Activated T-helper 1 cell treated with anti-CD3 and anti-CD28 coated beads, Interleukin-12 subunit alpha, Interleukin-12 subunit beta, Interleukin-2, Interleukin-4 antibody, amounts not matched to agents 30 ng/mL and 10 ng/mL and 1 ng/mL, durations not matched to agents 14 hours and 24 hours and 36 hours (primary cell): ENCODE data around the gene HMOX2. TPM values are rescaled to one million over a fixed set of nuclear protein-coding genes. Genes with fewer than 3 reads are reported as not detected.

ENCODE experiments used
- DNase-seq: peaks from one replicate; pipeline ENCODE4 v3.0.0; 2021; ENCODE audit warnings: low spot score
- H3K27ac Mint-ChIP-seq: one replicate; pipeline ENCODE4 v1.8.0; 2021; ENCODE audit warnings: mild to moderate bottlenecking, mixed read lengths
- H3K27me3 Mint-ChIP-seq: one replicate; pipeline ENCODE4 v1.8.0; 2022; ENCODE audit warnings: mild to moderate bottlenecking, moderate library complexity, mixed read lengths; ENCODE audit not compliant: insufficient read depth
- H3K36me3 Mint-ChIP-seq: one replicate; pipeline ENCODE4 v1.8.0; 2021; ENCODE audit warnings: low read depth, mixed read lengths
- H3K4me1 Mint-ChIP-seq: one replicate; pipeline ENCODE4 v1.8.0; 2021; ENCODE audit warnings: low read depth, mixed read lengths
- H3K4me3 Mint-ChIP-seq: one replicate; pipeline ENCODE4 v1.8.0; 2021; ENCODE audit warnings: mild to moderate bottlenecking, moderate library complexity, mixed read lengths
- H3K9me3 Mint-ChIP-seq: one replicate; pipeline ENCODE4 v1.8.0; 2021; ENCODE audit warnings: mixed read lengths
- intact Hi-C: fragments of 100-400 bp; cut with micrococcal nuclease; formaldehyde crosslinking; loops from one replicate; pipeline ENCODE4 v1.15.1; 2024
- total RNA-seq: library from RNA; stranded (reverse); gene quantifications from 2 replicates; pipeline ENCODE4 v1.2.3, GENCODE V29; 2022

HMOX2 gene
- total RNA-seq, 1 donor from 2014 or later, result 64.7 TPM

DNA sequence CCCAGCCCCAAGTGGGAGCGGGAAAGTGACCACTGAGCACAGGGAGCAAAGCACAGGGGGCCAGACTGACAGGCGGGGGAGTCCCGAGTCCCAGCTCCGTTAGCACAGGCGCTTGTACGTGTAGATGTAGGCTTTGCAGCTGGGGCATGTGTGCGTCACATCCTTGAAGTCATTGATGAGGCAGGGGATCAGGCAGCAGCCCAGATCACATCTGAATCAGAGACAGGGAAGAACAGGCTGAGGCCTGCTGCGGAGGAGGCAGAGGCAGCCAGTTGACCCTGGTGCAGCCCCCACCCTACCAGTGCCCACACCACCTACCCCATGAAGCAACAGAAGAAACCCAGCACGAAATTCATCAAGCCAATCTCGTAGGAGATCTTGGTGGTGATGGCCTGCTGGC is 36.3 kb downstream of the HMOX2 start:
- Mint-ChIP-seq H3K27ac (no peak overlapping the region), H3K36me3 (peaks cover 32% of the 10 kb centered on the region), H3K9me3 (no peaks in the 10 kb centered on the region), H3K27me3 (no peaks in the 10 kb centered on the region), H3K4me1 (peaks cover 27% of the 10 kb centered on the region), H3K4me3 (no peak overlapping the region)
- DNase-seq, result no peak
- intact Hi-C loops, result no loop called here

DNA sequence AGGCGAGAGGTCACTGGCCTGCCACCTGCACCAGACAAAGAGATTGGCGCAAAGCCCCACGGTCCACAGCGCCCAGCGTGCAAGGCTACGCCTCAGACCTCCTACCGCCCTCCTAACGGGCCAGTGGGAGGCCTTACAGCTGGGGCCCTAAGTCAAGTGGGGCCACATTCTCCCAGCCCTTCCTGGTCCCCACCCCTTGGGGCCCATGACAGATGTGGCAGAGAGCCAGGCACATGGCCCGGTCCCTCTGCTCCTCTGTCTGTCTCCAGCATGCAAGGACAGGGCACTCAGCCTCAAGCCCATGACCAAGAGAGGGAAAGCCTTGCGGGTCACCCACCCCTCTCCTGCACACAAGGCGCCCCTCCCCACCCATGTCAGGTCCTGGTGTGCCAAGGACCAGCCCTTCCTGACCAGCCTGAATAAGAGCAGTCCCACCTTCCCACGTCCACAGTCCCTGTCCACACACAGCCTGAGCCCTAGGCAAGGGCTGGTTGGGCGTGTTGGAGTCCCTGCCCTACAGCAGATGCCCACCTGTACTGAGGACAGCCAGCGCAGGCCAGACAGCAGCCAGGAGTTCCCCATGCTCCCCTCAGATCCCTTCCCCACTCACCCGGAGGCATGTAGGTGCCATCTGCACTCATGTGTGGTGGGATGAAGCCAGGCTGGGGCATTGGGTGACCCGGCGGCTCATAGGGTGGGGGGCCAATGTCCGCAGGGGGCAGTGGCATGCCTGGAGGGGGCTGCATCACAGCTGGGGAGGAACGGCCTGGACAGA is 37.1 kb downstream of the HMOX2 start:
- Mint-ChIP-seq H3K9me3 (no peaks in the 10 kb centered on the region), H3K27ac (no peak overlapping the region), H3K27me3 (no peaks in the 10 kb centered on the region), H3K36me3 (peaks cover 27% of the 10 kb centered on the region), H3K4me3 (no peak overlapping the region), H3K4me1 (peaks cover 22% of the 10 kb centered on the region)
- no peak for DNase-seq
- intact Hi-C loops, result no loop called here

DNA sequence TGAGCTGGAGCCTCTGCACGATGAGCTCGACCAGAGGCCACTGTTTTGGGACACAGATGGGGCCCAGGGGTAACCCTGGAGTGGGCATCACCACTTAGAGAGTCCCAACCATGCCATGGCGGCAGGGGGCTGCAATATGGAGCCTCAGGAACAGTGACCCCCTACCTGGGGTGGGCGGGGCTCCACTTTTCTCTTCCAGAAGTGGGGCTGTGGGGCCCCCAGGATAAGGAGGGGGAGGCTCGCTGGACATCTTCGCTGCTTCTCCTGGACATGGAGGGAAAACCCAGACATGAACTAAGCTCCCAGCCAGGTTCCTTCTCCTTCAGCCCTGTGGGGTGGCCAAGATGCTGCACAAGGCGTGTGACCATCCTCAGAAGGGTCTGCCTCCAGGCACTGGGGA is 37.7 kb downstream of the HMOX2 start:
- intact Hi-C loops, result loop anchor here (2.0 kb wide), 1 partner anchor 35 kb away; no protein-coding TSS in a partner anchor
- Mint-ChIP-seq H3K36me3 (peaks cover 28% of the 10 kb centered on the region), H3K4me3 (no peak overlapping the region), H3K27ac (peak overlapping the region; percentile 34), H3K27me3 (no peaks in the 10 kb centered on the region), H3K9me3 (no peaks in the 10 kb centered on the region), H3K4me1 (peaks cover 22% of the 10 kb centered on the region)
- DNase-seq, result no peak

DNA sequence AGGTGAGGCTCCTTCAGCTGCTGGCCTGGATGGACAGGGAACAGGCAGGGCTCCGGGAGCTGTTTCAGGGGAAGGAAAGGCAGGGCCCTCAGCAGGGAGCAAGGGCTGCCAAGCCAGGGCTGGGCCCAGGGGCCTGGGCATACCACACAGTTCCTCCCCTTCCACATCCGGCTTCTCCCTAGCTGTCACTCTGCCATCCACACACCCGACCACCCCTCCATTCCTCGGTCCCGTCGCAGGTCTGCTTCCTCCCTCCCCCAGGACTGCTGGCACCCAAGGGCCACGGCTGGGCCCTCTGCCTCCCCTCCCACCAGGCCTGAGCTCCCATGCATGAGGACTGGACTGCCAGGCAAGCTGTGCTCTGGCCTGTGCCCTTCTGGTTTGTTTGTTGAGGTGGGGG is 38.4 kb downstream of the HMOX2 start:
- Mint-ChIP-seq H3K27me3 (no peaks in the 10 kb centered on the region), H3K9me3 (no peaks in the 10 kb centered on the region), H3K27ac (peak overlapping the region; percentile 82), H3K4me3 (peak overlapping the region; percentile 69), H3K36me3 (peaks cover 26% of the 10 kb centered on the region), H3K4me1 (peaks cover 22% of the 10 kb centered on the region)
- DNase-seq, result no peak
- intact Hi-C loops, result loop anchor here (1.0 to 2.0 kb wide), 2 partner anchors 21 to 34 kb away; no protein-coding TSS in a partner anchor

DNA sequence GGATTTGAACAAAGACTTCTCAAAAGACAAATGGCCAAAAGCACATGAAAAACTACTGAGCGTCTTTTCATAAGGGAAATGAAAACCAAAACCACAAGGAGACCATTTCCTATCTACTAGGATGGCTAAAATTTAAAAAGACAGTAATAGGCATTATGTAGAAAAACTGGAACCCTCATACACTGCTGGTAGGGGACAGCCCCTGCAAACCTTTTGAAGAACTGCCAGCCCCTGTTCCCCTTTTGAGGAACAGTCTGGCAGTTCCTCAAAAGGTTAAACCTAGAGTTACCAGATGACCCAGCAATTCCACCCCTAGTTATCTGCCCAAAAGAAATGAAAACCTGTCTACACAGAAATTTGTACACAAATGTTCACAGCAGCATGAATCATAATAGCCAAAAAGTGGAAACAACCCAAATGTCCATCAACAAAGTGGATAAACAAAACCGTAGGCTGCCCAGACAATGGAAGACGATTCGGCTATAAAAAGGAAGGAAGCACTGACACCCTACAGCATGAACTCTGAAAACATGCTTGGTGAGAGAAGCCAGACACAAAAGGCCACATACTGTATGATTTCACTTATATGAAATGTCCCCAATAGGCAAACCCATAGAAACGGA is 39.5 kb downstream of the HMOX2 start:
- DNase-seq, result no peak
- intact Hi-C loops, result loop anchor here (1.0 to 2.0 kb wide), 2 partner anchors 20 to 33 kb away; no protein-coding TSS in a partner anchor
- peak overlapping the region; percentile 82 for H3K27ac Mint-ChIP-seq
- no peaks in the 10 kb centered on the region for H3K9me3 Mint-ChIP-seq
- peaks cover 20% of the 10 kb centered on the region for H3K36me3 Mint-ChIP-seq
- peak overlapping the region; percentile 69 for H3K4me3 Mint-ChIP-seq
- peaks cover 22% of the 10 kb centered on the region for H3K4me1 Mint-ChIP-seq
- no peaks in the 10 kb centered on the region for H3K27me3 Mint-ChIP-seq

DNA sequence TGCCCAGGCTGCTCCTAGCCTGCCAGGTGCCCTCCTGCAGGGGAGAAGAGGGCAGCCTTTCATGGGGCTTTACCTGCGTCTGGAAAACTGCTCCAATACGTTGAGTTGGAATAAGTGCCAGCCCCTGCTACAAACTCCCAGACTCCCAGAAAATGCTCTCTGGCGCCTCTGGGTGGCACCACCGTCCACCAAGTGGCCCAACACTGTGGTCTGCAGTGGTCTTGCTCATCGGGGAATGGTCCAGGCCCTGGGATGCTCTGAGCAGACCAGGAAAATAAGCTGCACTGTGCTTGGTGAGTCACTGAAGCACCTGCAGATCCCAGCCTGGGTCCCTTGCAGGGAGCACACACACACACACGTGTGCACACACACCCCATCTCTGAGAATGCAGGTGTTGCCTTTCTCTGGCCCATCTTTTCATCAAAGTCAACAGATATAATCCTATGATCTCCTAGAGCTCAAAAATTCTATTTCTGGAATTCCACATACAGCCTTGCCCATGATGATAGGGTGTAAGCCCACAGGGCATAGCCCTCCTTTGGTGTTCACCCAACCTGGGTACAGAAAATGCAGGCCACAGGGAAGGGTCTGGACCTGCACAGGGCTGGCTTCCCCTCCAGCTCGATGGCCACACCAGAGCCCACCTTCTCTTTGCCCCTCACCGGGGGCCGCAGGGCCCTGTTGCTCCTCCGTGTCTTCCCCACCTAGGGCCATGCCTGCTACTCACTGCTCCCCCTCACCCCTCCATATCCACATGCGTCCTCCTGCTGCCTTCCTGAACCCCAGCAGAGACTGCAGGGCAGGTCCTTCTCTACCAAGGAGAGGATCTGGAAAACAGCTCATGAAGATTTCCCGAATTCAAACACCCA is 41.8 kb downstream of the HMOX2 start:
- H3K27ac Mint-ChIP-seq, result peak overlapping the region; percentile 72
- intact Hi-C loops, result no loop called here

DNA sequence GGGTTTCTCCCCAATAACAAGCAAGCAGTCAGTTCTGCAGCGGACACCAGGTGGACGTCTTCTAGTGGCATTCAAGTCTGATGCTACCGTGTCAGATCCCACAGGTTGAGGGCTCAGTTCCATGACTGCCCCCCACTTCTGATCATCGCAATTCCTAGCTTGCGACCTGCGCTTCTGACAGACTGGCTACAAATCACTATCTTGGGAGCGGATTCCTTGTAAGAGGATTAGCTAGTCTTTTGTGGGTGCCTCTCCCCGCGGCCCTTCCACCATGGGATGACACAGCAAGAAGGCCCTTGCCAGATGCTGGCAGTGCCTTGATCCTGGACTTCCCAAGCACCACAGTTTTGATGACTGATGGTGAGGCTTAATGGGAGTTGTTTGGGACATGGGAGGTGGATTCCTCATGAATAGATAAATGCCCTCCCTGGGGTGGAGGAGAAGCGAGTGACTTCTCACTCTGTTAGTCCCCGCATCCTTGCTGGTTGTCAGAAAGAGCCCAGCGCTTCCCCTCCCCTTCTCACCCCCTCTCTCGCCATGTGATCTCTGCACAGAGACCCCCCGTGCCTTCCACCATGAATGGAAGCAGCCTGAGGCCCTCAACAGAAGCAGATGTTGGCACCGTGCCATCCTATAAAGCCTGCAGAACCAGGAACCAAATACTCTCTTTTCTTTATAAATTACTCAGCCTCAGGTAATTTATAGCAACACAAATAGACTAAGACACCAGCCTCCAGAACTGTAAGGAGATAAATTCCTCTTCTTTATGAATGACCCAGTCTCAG is 43.3 kb downstream of the HMOX2 start:
- Mint-ChIP-seq H3K4me1 (peaks cover 18% of the 10 kb centered on the region), H3K36me3 (peaks cover 8% of the 10 kb centered on the region), H3K9me3 (no peaks in the 10 kb centered on the region), H3K27me3 (peaks cover 2% of the 10 kb centered on the region), H3K27ac (no peak overlapping the region), H3K4me3 (no peak overlapping the region)
- DNase-seq, result no peak
- intact Hi-C loops, result no loop called here

More for the DNA sequence above, 41.8 kb downstream of the HMOX2 start:
- Mint-ChIP-seq H3K27me3 (no peaks in the 10 kb centered on the region), H3K36me3 (peaks cover 8% of the 10 kb centered on the region), H3K4me1 (peaks cover 22% of the 10 kb centered on the region), H3K9me3 (no peaks in the 10 kb centered on the region), H3K4me3 (no peak overlapping the region)
- no peak for DNase-seq

DNA sequence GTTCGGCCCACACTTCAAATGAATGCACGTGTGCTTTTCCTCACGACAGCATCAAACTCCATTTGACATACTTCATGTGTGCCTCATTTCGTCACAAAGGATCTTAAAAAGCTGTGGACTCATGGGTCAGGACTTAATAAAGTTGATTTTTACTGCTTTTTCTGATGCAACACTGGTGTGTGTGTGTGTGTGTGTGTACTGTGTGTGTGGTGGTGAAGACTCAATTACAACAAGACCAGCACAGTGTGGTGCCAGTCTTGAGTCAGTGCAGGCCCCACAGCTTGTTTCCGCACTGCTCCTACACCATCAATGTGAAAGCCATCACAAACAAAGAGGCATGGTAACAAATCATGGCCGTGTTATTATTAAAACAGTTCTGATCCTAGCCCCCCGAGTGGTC is 44.7 kb downstream of the HMOX2 start:
- DNase-seq, result no peak
- no peaks in the 10 kb centered on the region for H3K9me3 Mint-ChIP-seq
- no peak overlapping the region for H3K27ac Mint-ChIP-seq
- no peak overlapping the region for H3K4me3 Mint-ChIP-seq
- peaks cover 4% of the 10 kb centered on the region for H3K36me3 Mint-ChIP-seq
- intact Hi-C loops, result no loop called here
- peaks cover 3% of the 10 kb centered on the region for H3K4me1 Mint-ChIP-seq
- H3K27me3 Mint-ChIP-seq, result peaks cover 2% of the 10 kb centered on the region

DNA sequence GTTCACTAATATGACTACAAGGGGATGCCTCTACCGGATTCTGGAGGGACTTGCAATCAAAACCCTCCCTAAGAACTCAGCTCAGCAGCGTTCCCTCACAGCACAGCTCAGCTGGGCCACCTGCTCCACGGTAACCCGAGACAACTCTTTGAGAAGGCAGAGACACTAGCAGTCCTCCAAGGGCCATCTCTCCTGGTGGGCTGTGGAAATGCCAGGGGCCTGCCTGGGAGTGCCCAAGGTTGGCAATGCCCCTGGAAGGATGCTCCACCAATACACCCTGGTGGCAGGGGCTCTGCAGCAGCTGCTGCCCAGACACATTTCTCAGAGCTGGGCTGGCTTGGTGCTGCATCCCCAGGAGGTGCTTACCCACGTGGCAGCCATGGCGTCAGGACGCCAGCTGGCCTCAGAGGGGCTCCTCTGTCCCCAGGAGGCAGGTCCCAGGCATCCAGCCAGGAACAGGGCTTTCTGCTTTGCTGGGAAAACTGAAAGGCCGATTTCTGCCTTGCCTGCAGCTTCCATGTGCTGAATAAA is 45.9 kb downstream of the HMOX2 start:
- intact Hi-C loops, result no loop called here
- no peak overlapping the region for H3K4me3 Mint-ChIP-seq
- DNase-seq, result no peak
- H3K36me3 Mint-ChIP-seq, result peaks cover 3% of the 10 kb centered on the region
- H3K27me3 Mint-ChIP-seq, result peaks cover 2% of the 10 kb centered on the region
- no peaks in the 10 kb centered on the region for H3K9me3 Mint-ChIP-seq
- no peaks in the 10 kb centered on the region for H3K4me1 Mint-ChIP-seq
- no peak overlapping the region for H3K27ac Mint-ChIP-seq

DNA sequence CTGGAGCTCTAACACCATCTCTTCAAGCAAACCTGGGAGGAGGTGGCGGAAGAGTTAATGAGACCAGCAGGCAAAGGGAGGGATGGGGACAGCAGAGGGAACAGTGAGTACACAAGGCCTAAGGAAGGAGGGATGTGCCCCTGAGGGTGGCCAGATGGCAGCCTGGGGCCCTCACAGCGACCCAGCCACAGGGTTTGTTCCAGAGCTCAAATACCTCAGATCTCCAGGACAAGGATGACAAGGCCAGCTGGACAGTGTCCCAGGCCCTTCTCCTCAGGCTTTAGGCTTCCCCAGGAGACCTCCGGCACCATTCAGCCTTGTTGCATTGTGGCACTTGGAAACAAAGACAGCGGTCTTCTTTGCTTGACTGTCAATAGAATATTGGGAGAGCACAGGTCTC is 47.5 kb downstream of the HMOX2 start:
- no peaks in the 10 kb centered on the region for H3K4me1 Mint-ChIP-seq
- no peak overlapping the region for H3K4me3 Mint-ChIP-seq
- no peaks in the 10 kb centered on the region for H3K9me3 Mint-ChIP-seq
- no peak overlapping the region for H3K27ac Mint-ChIP-seq
- no peak for DNase-seq
- intact Hi-C loops, result no loop called here
- H3K36me3 Mint-ChIP-seq, result peaks cover 2% of the 10 kb centered on the region
- H3K27me3 Mint-ChIP-seq, result peaks cover 2% of the 10 kb centered on the region

DNA sequence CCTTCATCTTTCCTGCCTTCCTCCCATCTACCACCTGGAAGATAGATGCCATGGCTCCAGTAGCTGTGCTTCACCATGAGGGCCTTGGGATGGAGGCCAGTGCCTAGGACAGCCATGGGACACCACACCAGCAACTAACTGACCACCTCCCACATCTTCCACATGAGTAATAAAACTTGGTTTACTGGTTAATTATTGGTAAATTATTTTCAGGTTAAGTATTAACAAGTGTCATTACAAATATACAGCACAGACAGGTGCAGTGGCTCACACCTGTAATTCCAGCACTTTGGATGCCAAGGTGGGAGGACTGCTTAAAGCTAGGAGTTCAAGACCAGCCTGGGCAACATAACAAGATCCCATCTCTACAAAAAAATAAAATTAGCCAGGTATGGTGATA is 48.4 kb downstream of the HMOX2 start:
- Mint-ChIP-seq H3K36me3 (peaks cover 6% of the 10 kb centered on the region), H3K4me3 (no peak overlapping the region), H3K9me3 (no peaks in the 10 kb centered on the region), H3K4me1 (peaks cover 8% of the 10 kb centered on the region), H3K27ac (no peak overlapping the region), H3K27me3 (peaks cover 2% of the 10 kb centered on the region)
- no peak for DNase-seq
- intact Hi-C loops, result no loop called here

DNA sequence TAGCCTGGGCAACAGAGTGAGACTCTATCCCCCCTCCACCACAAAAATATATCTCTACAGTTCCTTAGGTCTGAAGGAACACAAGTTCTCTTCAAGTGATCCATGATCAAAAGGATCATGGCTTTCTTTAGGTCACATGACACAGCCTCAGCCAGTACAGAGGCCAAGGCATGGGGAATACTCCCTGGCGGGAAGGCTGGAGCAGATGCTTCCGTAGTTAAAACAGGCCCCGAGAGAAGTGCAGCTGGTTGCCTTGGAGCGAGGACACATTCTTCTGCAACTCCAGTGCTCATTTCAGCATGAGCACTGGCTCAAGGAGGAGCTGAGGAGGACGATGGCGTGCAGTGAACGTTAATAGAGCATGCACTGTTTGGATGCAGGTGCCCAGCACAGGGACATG is 48.9 kb downstream of the HMOX2 start:
- intact Hi-C loops, result no loop called here
- no peak for DNase-seq
- Mint-ChIP-seq H3K4me3 (no peak overlapping the region), H3K27me3 (peaks cover 2% of the 10 kb centered on the region), H3K36me3 (peaks cover 7% of the 10 kb centered on the region), H3K27ac (no peak overlapping the region), H3K4me1 (peaks cover 12% of the 10 kb centered on the region), H3K9me3 (no peaks in the 10 kb centered on the region)
